GM12878 (cell line): ENCODE measurements around the gene CTIF. TPM values are rescaled to one million over a fixed set of nuclear protein-coding genes. Genes with fewer than 3 reads are reported as not detected.
A peak's percentile ranks its signal among the peaks of the same experiment; 100 is the strongest.
"Not testable (repeated sequence)": the region's sequence is repeated elsewhere in the genome, so short reads cannot be mapped to it uniquely, and the experiment has no call there.

ENCODE experiments used
- ATAC-seq: fragments of 200-7000 bp; cut with Tn5 transposase; 3 replicates; pipeline ENCODE4 v1.9.1; 2020; ENCODE audit warnings: mild to moderate bottlenecking, moderate library complexity
- BruUV-seq: library from RNA; stranded (reverse); fragments of 400-500 nt; replicated peaks from 2 replicates; lab custom pipeline; 2021; lab: Mats Ljungman, UMichigan
- CTCF ChIA-PET: fragments of 300-600 bp; sonication (Branson Sonifier 250); formaldehyde crosslinking; extraction: SDS; loops from one replicate; lab custom pipeline; 2021; ENCODE audit warnings: inconsistent platforms; lab: Yijun Ruan, JAX
- POLR2A ChIA-PET: fragments of 350-600 bp; formaldehyde crosslinking; extraction: SDS; loops from one replicate; lab custom pipeline; 2021; ENCODE audit warnings: inconsistent platforms; lab: Charles Lee
- RAD21 ChIA-PET: fragments of 300-600 bp; sonication (Branson Sonifier 250); formaldehyde crosslinking; loops from one replicate; lab custom pipeline; 2023; ENCODE audit warnings: antibody characterized with exemption; ENCODE audit not compliant: unreplicated experiment; lab: Charles Lee
- SMC1A ChIA-PET: fragments of 300-600 bp; sonication (Branson Sonifier 250); formaldehyde crosslinking; loops from one replicate; lab custom pipeline; 2023; ENCODE audit not compliant: unreplicated experiment, uncharacterized antibody; lab: Charles Lee
- DNase-seq: peaks from one replicate; pipeline ENCODE4 v3.0.0-alpha.2; 2011; ENCODE audit warnings: low read depth, low spot score
- FAIRE-seq: peaks from 3 replicates; lab custom pipeline; 2011; peaks lifted over from hg19 to GRCh38; lab: Jason Lieb, UNC
- H2AFZ ChIP-seq: 2 replicates; pipeline ENCODE4 v1.6.0; 2011; ENCODE audit warnings: low read depth, low read length, control low read depth; ENCODE audit not compliant: control insufficient read depth
- H3K27ac ChIP-seq: 2 replicates; pipeline ENCODE4 v1.5.1; 2011; ENCODE audit warnings: control low read depth; ENCODE audit not compliant: control insufficient read depth, insufficient read depth
- H3K27me3 ChIP-seq, 2 experiments: replicated peaks in 1 of 2; 2 replicates each; pipeline versions ENCODE4 v1.6.0 to v1.6.1; 2011; ENCODE audit warnings: low read length in 1 of 2; ENCODE audit not compliant: control insufficient read depth in 2 of 2, insufficient read depth in 2 of 2
- H3K36me3 ChIP-seq, 2 experiments: 2 replicates each; pipeline ENCODE4 v1.5.1; 2011; ENCODE audit warnings: low read length in 1 of 2; ENCODE audit not compliant: control insufficient read depth in 2 of 2, insufficient read depth in 2 of 2
- H3K4me1 ChIP-seq: 2 replicates; pipeline ENCODE4 v1.6.1; 2011; ENCODE audit warnings: mild to moderate bottlenecking, low read length, moderate library complexity, mixed read lengths; ENCODE audit not compliant: control insufficient read depth, insufficient read depth
- H3K4me2 ChIP-seq: 2 replicates; pipeline ENCODE4 v1.6.0; 2011; ENCODE audit warnings: control low read depth; ENCODE audit not compliant: control insufficient read depth, insufficient read depth
- H3K4me3 ChIP-seq: fragments of 200-600 bp; sonication (generic); 2 replicates; pipeline ENCODE4 v1.5.1; 2016
- H3K79me2 ChIP-seq: 2 replicates; pipeline ENCODE4 v1.6.0; 2011; ENCODE audit warnings: low read length; ENCODE audit not compliant: control insufficient read depth, insufficient read depth
- H3K9ac ChIP-seq: 2 replicates; pipeline ENCODE4 v1.8.0; 2011; ENCODE audit warnings: low read length, control low read depth, mixed read lengths; ENCODE audit not compliant: control insufficient read depth, insufficient read depth
- H3K9me3 ChIP-seq: replicated peaks from 3 replicates; pipeline ENCODE4 v1.5.1; 2011; ENCODE audit warnings: mild to moderate bottlenecking, low read length; ENCODE audit not compliant: control insufficient read depth, insufficient read depth
- H4K20me1 ChIP-seq: 2 replicates; pipeline ENCODE4 v1.6.0; 2011; ENCODE audit not compliant: control insufficient read depth, insufficient read depth
- GABPA ChIP-seq: IDR thresholded peaks from 2 replicates; pipeline ENCODE4 v1.6.1; 2014; ENCODE audit warnings: antibody characterized with exemption, low read depth, mild to moderate bottlenecking, inconsistent platforms
- POU2F2 ChIP-seq: IDR thresholded peaks from 3 replicates; pipeline ENCODE4 v1.6.1; 2011; ENCODE audit warnings: low read depth, mild to moderate bottlenecking, low read length, borderline replicate concordance
- WGBS: methylation state at CpG from one replicate; pipeline ENCODE4 v1.1.6; 2016; ENCODE audit warnings: low lambda C conversion rate; ENCODE audit not compliant: insufficient replicate concordance, insufficient coverage; ENCODE audit errors: missing lambda C conversion rate; 5-methylcytosine and 5-hydroxymethylcytosine counted together
- in situ Hi-C: fragments of 300-500 bp; cut with MboI; formaldehyde crosslinking; loops from 9 replicates; pipeline ENCODE4 v1.14.3; 2018; ENCODE audit warnings: mixed read lengths
- intact Hi-C: fragments of 100-400 bp; cut with micrococcal nuclease; formaldehyde crosslinking; loops from one replicate; pipeline ENCODE4 v1.14.2; 2022; ENCODE audit not compliant: unreplicated experiment
- polyA plus RNA-seq, 11 experiments: library from polyadenylated mRNA; depleted of rRNA in 4 of 11; unstranded in 6 of 11; stranded (reverse) in 5 of 11; fragments of >200 nt; fragmentation: Nextera tagmentation in 4 of 11; fragmentation: Illumina TruSeq in 1 of 11; extraction: Ambion mirVana in 4 of 11; extraction: Trizol in 1 of 11; gene quantifications; 1 replicate in 1 of 11; 2 replicates in 10 of 11; pipeline versions ENCODE4 v1.2.1 to v1.2.3, GENCODE V29; 2011 to 2016; ENCODE audit warnings: inconsistent platforms in 2 of 11, missing spikeins in 2 of 11, low read depth in 1 of 11
- total RNA-seq, 4 experiments: library from RNA; depleted of rRNA in 3 of 4; stranded (reverse); fragments of >200 nt in 3 of 4; fragmentation: Illumina TruSeq in 1 of 4; extraction: Trizol in 1 of 4; gene quantifications; 2 replicates each; pipeline versions ENCODE4 v1.2.1 to v1.2.3, GENCODE V29; 2013 to 2021
- TF ChIP-seq, protein P1 (sequence below), 3 experiments: IDR thresholded peaks in 2 of 3; conservative IDR thresholded peaks in 1 of 3; 2 replicates each; pipeline ENCODE4 v1.5.1; 2011; ENCODE audit warnings: low read depth in 3 of 3, low read length in 3 of 3, mild to moderate bottlenecking in 3 of 3, control low read depth in 2 of 3, moderate library complexity in 2 of 3, inconsistent platforms in 1 of 3, mixed read lengths in 1 of 3; ENCODE audit not compliant: control insufficient read depth in 2 of 3, insufficient read depth in 1 of 3; ENCODE audit errors: extremely low read depth in 1 of 3

Gene CTIF
- total and polyA plus RNA-seq, 10 of the 15 experiments (the other 5 are each of a cell fraction or from before 2014, with no cell fraction given): 0.06 to 11.6 (median 2.5) TPM

DNA sequence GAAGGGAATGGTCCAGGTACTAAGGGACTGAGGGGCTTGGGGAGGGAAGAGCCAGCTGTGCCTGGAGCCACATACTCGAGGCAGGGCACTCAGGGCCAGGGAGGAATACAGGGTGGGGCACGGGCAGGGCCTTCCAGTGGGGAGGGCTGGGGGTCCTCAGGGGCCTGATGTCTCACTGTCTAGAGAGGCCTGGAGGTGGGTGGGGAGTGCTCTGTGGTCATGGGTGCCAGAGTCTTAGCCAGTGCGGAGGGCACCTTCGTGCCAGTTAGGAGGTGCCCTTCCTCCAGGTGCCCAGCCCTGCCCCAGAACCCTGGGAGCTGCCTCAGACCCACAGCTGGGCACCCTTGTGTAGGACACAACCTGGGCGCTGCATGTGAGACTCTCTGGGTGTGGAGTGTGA, 330.8 kb downstream of the CTIF start:
- BruUV-seq: no TSS peak

DNA sequence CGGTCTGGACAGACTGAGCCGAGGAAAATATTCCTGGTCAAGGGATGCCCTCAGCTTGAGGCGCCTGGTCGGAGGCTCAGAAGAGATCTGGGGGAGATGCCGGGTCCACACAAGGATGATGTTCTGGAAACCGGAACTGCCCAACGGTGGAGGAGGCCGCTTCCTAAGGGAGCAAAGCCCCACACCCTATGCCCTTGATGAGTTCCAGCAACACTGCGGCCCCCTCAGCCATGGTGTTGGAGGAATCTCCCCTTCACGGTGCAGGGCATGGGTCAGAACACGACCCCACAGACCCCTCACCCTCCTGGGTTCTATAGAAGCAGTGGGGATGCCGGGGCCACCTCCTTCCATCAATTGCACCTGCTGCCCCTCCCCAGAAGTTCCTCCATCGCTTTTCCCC, 332.1 kb downstream of the CTIF start:
- H3K4me3 ChIP-seq, H3K9me3 ChIP-seq, RAD21 ChIA-PET, POLR2A ChIA-PET, SMC1A ChIA-PET, H3K27ac ChIP-seq, in situ Hi-C loops, H3K4me2 ChIP-seq, intact Hi-C loops, BruUV-seq, DNase-seq, CTCF ChIA-PET, H2AFZ ChIP-seq, H4K20me1 ChIP-seq, ATAC-seq, H3K27me3 ChIP-seq, FAIRE-seq, H3K79me2 ChIP-seq, H3K36me3 ChIP-seq, H3K9ac ChIP-seq: not testable (repeated sequence)
- 85% methylated on average over 13 of the region's 13 CpGs for whole genome bisulfite sequencing
- peaks cover 29% of the 10 kb centered on the region for H3K4me1 ChIP-seq

More for the DNA sequence above, 330.8 kb downstream of the CTIF start:
- Histone ChIP-seq H3K9me3 (peaks cover 4% of the 10 kb centered on the region; the same call in 1 of the 3 replicates), H3K9ac (no peak overlapping the region), H3K27ac (peak overlapping the region; percentile 97), H3K27me3 (no peaks in the 10 kb centered on the region), H3K4me1 (peaks cover 29% of the 10 kb centered on the region), H2AFZ (no peak overlapping the region), H4K20me1 (no peaks in the 10 kb centered on the region), H3K79me2 (no peaks in the 10 kb centered on the region), H3K4me2 (no peak overlapping the region), H3K4me3 (no peak overlapping the region), H3K36me3 (no peaks in the 10 kb centered on the region)
- FAIRE-seq (no peak), DNase-seq (no peak), ATAC-seq (no peak)
- WGBS: 100% methylated on average over 2 of the region's 5 CpGs
- intact Hi-C loops: loop anchor here (2.0 to 5.0 kb wide), 4 partner anchors 48 to 85 kb away; no protein-coding TSS in a partner anchor
- ChIA-PET RAD21 (interaction anchor here (0.7 to 3.3 kb wide), 15 partner anchors 37 to 369 kb away, joined by 3 to 36 read pairs (median 8); no protein-coding TSS in a partner anchor), SMC1A (interaction anchor here (0.7 to 3.5 kb wide), 21 partner anchors 8 to 308 kb away, joined by 3 to 45 read pairs (median 5); no protein-coding TSS in a partner anchor), POLR2A (interaction anchor here (1.3 to 2.5 kb wide), 2 partner anchors 38 to 75 kb away, joined by 4 to 11 read pairs; no protein-coding TSS in a partner anchor), CTCF (interaction anchor here (0.8 to 2.8 kb wide), 9 partner anchors 37 to 309 kb away, joined by 3 to 31 read pairs (median 4); no protein-coding TSS in a partner anchor)
- in situ Hi-C loops: no loop called here
- TF ChIP-seq POU2F2 (no peak), GABPA (no peak)
- TF ChIP-seq, protein P1, sequence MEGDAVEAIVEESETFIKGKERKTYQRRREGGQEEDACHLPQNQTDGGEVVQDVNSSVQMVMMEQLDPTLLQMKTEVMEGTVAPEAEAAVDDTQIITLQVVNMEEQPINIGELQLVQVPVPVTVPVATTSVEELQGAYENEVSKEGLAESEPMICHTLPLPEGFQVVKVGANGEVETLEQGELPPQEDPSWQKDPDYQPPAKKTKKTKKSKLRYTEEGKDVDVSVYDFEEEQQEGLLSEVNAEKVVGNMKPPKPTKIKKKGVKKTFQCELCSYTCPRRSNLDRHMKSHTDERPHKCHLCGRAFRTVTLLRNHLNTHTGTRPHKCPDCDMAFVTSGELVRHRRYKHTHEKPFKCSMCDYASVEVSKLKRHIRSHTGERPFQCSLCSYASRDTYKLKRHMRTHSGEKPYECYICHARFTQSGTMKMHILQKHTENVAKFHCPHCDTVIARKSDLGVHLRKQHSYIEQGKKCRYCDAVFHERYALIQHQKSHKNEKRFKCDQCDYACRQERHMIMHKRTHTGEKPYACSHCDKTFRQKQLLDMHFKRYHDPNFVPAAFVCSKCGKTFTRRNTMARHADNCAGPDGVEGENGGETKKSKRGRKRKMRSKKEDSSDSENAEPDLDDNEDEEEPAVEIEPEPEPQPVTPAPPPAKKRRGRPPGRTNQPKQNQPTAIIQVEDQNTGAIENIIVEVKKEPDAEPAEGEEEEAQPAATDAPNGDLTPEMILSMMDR (IDR thresholded peaks at IDR 0.05 in 2 of 3, conservative IDR thresholded peaks at IDR 0.05 in 1 of 3; ENCODE audit: control insufficient read depth in 2 of 3, extremely low read depth in 1 of 3, insufficient read depth in 1 of 3, low read depth in 3 of 3, low read length in 3 of 3): no peak
